Measurements from ENCODE around the gene DSTN.

The DSTN gene

GRCh38 chr20:17640146-17640874 is 70.4 kb downstream of the DSTN start:
- no peak for DNase-seq

DNA sequence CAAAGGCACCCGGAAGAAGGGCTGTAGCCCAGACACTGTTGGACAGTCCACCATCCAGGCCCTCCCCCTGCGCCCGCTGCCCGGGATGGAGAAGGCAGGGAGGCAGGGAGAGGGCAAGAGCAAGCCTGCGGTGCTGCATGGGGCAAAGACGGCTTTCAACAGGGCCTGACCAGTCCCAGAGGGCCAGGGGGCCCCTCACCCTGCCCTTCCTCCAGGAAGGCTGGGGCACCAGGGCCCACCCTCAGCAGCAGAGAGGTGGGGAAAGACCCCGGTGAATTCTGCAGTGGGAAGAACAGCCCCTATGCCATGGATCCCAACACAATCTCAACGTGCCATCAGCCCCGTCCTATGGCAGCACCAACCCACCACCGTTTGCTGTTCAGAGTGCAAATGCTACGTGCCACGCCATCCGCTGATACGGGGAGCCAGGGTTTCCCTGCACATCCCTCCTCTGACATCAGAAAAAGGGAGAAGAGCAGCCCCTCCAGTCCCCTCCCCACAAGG is 71.1 kb downstream of the DSTN start:
- DNase-seq, result no peak

DNA sequence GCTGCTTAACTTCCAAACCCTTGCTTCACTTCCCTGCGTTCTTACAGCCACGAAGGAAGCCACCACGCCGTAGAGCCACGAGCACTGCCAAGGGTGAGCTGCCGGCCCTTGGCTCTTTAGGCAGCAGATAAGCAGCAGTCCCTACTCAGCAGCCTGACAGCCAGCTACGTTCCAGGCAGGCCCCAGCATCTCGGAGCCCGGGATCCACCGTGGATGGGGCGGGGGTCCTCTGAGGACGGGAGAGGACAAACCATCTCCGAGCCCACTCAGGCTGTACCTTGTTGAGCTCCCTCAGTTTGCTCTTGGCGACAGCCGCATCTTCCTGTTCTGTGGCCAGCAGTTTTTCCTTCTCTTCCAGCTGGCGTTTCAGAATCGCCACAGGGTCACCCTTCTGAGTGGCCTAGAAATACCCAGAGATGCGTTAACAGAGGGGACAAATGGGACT is 71.7 kb downstream of the DSTN start:
- no peak for DNase-seq

GRCh38 chr20:17641993-17642392 is 72.1 kb downstream of the DSTN start:
- DNase-seq, result no peak

GRCh38 chr20:17642404-17643269 is 72.8 kb downstream of the DSTN start:
- no peak for DNase-seq

GRCh38 chr20:17643531-17644188 is 73.8 kb downstream of the DSTN start:
- DNase-seq, result no peak

DNA sequence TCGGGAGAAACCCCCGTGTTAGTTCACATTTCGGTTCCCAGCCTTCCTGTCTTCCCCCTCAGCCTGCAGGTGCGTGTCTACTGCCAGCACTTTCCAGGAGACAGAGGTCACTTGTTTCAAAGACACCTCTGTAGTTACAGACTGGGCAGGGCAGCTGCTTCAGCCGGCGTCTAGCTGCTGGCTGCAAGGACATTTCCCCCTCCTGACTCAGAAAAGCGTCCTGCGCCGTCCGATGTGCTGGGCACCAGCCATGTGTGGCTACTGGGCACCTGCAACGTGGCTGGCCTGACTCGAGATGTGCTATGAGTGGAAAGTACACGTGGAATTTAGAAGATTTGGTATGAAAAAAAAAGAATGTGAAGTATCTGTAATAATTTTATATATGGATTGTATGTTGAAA is 74.6 kb downstream of the DSTN start:
- no peak for DNase-seq

DNA sequence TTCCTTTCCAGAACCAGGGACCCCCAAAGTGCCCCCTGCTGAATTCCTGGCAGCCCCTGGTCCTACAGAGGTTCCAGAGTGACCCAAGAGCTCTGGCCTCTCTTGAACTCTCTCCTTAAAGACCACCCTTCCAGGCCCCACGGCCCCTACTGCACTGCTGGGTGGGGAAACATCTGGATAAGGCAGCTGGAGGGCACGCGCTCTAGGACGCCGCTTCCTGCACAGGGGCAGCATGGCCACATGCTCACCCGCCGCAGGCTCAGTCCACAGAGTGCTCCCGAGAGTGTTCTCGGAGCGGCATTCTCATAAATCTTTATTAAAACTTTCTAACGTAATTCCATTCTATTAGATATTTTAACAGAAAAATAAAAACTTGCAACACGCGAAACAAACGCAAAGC is 75.1 kb downstream of the DSTN start:
- no peak for DNase-seq

DNA sequence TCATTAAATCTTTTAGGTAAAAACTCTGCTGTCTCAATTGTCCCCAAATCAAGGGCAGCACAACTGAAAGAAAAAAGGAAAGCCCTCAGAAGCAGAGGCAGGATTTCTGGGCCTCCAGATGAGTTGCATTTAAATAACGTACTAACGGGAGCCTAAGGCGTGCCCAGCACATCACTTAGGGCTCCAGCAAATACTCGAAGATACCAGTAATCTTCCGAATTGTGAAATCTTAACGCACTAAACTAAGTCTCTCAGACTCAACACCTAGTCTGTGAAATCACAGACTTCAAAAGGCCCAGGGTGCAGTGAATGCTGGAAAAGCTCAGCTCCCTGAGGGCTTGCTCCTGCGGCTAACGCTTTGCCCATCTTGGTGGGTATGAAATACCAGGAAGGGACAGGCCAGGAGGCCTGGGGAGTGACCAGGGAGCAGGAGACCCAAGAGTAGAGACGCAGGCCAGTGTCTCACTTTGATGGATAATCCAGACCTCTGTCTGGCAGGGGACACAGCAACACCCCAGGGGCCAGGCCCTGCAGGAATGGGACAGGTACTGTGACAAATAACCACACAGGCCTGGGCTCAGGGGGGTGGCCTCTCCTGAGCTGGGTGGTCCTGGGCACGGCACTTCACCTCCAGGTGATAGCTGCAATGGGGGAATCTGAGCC is 75.8 kb downstream of the DSTN start:
- DNase-seq, result no peak

DNA sequence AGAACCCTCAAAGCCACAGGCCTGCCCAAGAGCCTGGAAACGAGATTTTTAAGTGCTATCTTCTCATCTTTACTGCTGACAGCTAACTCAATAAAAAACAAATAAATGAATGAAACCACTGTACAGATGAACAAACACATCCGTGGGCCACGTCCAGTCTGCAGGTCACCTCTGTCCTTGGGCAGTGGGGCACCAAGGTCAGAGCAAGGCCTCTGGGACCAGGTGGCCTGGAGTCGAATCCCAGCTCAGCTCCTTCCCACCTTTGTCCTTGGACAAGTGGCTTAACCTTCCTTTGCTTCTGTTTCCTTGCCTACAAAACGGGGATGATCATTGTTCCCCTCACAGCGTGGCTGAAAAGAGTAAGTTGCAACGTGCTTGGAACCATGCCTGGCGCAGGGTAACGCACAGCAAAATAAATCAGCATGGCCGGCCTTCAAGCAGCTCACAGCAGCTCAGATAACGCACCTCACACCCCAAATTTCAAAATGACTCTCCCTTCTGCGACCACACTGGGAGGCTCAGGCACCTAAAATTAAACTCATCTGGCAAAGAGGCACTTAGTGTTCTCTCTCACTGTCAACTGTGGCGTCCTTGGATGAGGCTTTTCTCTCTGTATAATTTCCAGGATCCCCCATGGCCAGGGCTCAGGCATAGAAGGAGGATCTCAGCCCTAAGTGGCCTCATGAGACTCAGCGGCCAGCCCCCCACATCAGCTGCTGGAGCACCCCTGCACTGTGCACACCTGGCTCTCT is 76.5 kb downstream of the DSTN start:
- no peak for DNase-seq

DNA sequence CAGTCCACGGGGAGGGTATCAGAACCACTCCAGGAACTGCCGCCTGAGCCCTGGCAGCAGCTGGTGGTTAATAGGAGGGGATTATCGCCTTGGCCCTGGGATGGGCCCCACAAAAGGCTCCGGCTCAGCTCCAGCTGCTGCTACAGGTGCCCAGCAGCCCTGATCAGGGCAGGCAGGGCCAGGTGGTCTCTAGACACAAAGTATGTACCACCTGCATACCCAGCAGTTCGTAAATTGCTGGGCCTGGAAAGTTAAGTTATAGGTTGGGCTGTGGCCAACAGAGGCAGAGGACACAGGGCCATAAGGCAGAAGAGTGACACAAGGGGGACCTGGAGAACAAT is 77.1 kb downstream of the DSTN start:
- no peak for DNase-seq

- no peak for DNase-seq
Observed at GRCh38 chr20:17647391-17648314, 77.8 kb downstream of the DSTN start.

DNA sequence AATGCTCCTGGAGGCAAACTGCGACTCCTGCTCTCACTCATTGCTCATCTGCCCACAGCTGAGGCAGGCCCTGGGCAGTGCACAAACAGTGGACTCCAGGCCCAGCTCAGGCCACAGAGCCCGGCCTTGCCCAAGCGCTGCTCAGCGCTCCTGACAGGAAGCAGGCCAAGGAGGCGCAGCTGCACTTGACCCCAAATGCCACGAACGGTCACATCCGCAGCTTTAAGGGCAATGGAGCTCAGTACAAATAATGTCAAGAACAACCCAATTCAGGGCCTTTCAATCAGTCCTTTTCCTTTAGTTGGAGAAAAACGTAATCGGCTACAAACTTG is 78.4 kb downstream of the DSTN start:
- no peak for DNase-seq

DNA sequence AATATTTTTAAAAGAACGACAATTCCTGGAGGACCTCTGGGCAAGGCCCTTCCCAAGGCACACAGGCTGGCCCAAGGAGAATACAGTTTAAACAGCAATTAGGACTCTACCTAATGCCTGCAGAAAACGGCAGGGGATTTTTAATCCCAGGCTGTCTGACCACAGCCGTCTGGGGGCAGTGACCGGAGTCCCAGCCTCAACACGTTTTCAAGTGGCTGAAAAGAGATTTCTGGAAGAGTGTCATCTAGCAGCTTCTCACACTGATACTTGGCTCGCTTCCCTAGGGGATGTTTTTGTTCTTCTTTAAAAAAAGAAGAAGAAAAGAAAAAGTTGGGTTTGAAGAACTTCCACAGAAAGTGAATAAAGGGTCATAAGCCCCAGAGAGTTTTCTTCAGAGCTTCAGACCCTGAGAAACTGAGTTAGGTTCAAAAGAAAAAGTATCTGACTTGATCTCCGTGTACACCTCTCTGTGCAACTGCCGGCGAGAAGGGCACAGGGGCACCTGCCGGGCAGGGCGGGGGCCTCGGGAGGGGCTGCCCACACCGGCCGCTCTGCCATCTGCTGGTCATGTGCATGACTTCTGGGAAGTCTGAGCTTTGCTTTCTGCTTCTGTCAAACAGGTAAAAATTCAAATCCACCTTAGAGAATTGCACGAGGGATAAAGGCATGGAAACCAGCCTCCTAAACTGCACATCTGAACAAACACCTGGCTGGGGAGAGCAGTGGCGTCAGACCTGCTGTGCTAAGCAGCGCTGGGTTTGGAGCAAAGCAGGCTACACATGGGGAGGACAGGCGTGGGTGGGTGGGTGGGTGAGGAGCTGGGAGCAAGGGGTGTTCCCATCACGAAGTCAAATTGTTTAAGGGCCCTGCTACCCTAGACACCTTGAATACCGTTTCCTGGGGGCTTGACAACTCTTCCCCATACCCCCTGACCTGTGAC is 79.2 kb downstream of the DSTN start:
- DNase-seq, result peak; percentile 25 to 37

DNA sequence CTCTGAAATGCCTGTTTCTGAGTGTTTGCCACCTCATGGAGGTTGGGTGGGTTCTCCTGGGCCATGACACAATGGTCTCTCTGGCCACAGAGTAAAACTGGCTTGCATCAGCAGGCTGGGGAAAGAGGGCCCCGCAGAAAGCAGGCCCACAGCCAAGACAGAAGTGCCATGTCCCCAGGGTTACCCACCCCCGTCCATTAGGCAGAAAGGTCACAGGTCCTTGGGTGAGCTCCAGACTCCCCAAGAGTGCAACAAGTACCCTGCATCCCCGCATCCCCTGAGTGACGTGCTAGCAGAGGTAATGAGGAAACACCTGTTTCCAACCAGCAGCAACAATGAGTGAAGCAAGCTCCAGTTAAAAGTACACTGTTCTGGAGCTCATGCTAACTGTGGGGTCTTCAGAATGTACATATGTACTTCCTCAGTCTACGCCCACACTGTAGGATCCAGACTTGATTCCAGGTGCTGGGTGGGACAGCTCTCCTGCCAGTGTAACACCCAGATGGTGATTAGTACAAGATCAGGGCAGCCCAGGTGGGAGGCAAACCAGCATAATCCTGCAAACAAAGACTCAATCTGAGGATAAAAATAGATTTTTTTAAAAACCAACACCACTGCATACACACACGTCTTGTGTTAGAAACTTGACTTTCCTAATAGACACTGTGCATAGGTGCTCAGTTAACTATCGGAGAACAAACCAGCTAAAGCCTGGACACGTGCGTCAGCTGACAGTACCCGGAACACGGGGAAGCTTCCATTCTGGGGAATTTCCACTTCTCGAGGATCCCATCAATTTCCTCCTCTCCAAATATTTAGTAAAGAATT is 80.6 kb downstream of the DSTN start:
- DNase-seq, result no peak

DNA sequence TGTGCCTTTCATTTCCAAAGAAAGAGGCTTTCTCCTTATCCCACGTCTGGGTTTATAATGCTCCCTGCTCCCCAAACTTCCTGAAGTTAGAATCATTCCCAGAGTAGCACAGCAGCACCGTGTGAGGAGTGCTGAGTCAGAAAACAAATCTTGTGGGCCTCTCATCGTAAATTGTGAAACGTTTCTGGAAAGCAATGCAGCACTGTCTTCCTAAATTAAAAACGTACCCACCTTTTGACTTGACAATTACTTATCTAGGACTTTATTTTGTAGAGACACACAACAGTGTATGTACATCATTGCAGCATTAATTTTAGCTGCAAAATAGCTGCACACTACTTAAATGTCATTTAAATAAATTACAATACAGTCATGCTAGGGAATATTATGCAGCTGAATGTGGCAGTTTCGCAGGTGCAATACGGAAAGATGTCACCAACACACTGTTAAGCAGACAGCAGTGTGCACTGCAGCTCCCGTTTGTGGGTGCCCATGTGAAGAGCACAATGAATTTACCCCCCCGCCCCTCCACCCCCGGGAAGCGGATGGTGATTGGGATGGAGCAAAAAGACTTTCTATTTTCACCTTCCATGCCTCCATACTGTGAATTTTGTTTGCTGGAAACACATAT is 81.4 kb downstream of the DSTN start:
- DNase-seq, result no peak

GRCh38 chr20:17651760-17652388 is 82.0 kb downstream of the DSTN start:
- DNase-seq, result no peak

GRCh38 chr20:17652411-17652810 is 82.5 kb downstream of the DSTN start:
- DNase-seq, result no peak

All from activated CD4-positive, alpha-beta T cell treated with anti-CD3 and anti-CD28 coated beads, Interleukin-2, amount 50 U/mL, for 48 hours (primary cell).